ENCODE results near the gene SNAPIN.

SNAPIN gene

GRCh38 chr1:153682730-153683129 lies 24.2 kb downstream of the SNAPIN start:
- H3K9me3 Mint-ChIP-seq: no peaks in the 10 kb centered on the region
- peaks cover 6% of the 10 kb centered on the region for H3K36me3 Mint-ChIP-seq (ENCODE audit: insufficient read depth)
- peaks cover 76 to 92% of the 10 kb centered on the region in 2 donors for H3K27me3 Mint-ChIP-seq
- no peak overlapping the region for H3K27ac Mint-ChIP-seq
- no peak overlapping the region for H3K4me3 Mint-ChIP-seq
- peaks cover 18% of the 10 kb centered on the region in 2 donors for H3K4me1 Mint-ChIP-seq (ENCODE audit: low read depth in 2 of 2)
- ATAC-seq (replicated peaks): no peak
- DNase-seq: no peak

- ATAC-seq (replicated peaks) (no peak), DNase-seq (no peak)
- peaks cover 70 to 92% of the 10 kb centered on the region in 2 donors for H3K27me3 Mint-ChIP-seq
- H3K4me3 Mint-ChIP-seq: no peak overlapping the region
- peaks cover 6% of the 10 kb centered on the region for H3K36me3 Mint-ChIP-seq (ENCODE audit: insufficient read depth)
- H3K27ac Mint-ChIP-seq: no peak overlapping the region
- peaks cover 8% of the 10 kb centered on the region in 2 donors for H3K4me1 Mint-ChIP-seq (ENCODE audit: low read depth in 2 of 2)
- no peaks in the 10 kb centered on the region for H3K9me3 Mint-ChIP-seq
Observed at GRCh38 chr1:153683854-153684253, 25.4 kb downstream of the SNAPIN start.

DNA sequence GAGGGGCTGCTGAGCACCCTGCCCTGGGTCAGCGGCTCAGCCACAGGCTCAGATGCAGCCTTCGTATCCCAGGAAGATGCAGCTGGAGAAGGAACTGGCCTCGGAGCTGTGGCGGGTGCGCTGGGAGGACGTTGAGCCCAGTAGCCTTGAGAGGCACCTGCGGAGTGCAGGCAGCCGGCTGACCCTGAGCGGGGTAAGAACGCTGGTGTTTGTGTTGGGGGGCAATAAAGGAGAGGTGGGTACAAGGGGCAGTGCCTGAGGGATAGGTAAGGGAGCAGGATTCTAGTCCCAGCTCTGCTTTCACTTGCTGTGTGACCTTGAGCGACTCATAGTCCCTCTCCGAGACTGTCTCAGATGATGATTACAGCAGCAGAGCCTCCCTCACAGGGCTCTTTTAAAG lies 26.4 kb downstream of the SNAPIN start:
- H3K9me3 Mint-ChIP-seq: no peaks in the 10 kb centered on the region
- H3K36me3 Mint-ChIP-seq (ENCODE audit: insufficient read depth): peaks cover 6% of the 10 kb centered on the region
- H3K4me1 Mint-ChIP-seq (ENCODE audit: low read depth in 2 of 2): peaks cover 4% of the 10 kb centered on the region in 2 donors
- peaks cover 65 to 86% of the 10 kb centered on the region in 2 donors for H3K27me3 Mint-ChIP-seq
- H3K27ac Mint-ChIP-seq: no peak overlapping the region
- no peak overlapping the region for H3K4me3 Mint-ChIP-seq
- ATAC-seq (replicated peaks): no peak
- no peak for DNase-seq

GRCh38 chr1:153685544-153686340 lies 27.2 kb downstream of the SNAPIN start:
- ATAC-seq (replicated peaks): no peak

DNA sequence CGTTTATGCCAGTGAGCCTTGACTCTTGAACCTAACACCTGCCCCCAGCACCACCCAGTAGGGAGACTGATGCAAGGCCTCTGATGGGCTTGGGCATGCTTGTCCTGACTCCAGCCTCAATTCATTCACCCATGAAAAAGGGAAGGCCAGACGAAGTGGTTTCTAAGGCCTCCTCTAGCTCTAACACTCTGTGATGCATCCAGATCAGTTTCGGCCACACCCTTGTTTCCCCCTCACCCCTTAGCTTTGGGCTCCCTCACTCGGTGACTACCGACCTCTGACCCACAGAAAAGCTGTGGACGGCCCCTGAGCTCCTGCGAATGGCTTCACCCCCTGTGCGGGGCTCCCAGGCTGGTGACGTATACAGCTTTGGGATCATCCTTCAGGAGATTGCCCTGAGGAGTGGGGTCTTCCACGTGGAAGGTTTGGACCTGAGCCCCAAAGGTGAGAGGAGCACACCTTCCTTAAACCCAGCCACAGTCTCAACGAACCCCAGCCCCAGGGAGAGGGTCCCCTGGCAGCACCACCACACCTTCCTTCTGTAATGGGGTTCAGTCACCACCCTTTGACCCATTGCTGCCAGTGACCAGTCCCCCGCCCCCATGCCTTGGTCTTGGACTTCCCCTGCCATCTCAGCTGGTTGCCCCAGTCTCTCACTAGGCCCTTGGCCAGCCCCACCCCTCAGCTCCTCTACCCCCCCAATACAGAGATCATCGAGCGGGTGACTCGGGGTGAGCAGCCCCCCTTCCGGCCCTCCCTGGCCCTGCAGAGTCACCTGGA lies 29.0 kb downstream of the SNAPIN start:
- Mint-ChIP-seq H3K9me3 (no peaks in the 10 kb centered on the region), H3K4me3 (no peak overlapping the region), H3K27ac (no peak overlapping the region), H3K27me3 (peaks cover 38 to 59% of the 10 kb centered on the region in 2 donors), H3K36me3 (ENCODE audit: insufficient read depth) (peaks cover 9% of the 10 kb centered on the region), H3K4me1 (ENCODE audit: low read depth in 2 of 2) (no peaks in the 10 kb centered on the region)
- DNase-seq (no peak), ATAC-seq (replicated peaks) (no peak)

More at GRCh38 chr1:153685544-153686340, 27.2 kb downstream of the SNAPIN start:
- H3K36me3 Mint-ChIP-seq (ENCODE audit: insufficient read depth): peaks cover 9% of the 10 kb centered on the region
- no peaks in the 10 kb centered on the region for H3K9me3 Mint-ChIP-seq
- no peaks in the 10 kb centered on the region for H3K4me1 Mint-ChIP-seq (ENCODE audit: low read depth in 2 of 2)
- H3K4me3 Mint-ChIP-seq: no peak overlapping the region
- H3K27ac Mint-ChIP-seq: no peak overlapping the region
- peaks cover 56 to 77% of the 10 kb centered on the region in 2 donors for H3K27me3 Mint-ChIP-seq
- no peak for DNase-seq

- no peak overlapping the region for H3K27ac Mint-ChIP-seq
- H3K4me1 Mint-ChIP-seq (ENCODE audit: low read depth in 2 of 2): no peaks in the 10 kb centered on the region
- no peak overlapping the region for H3K4me3 Mint-ChIP-seq
- ATAC-seq (replicated peaks) (no peak), DNase-seq (no peak)
- peaks cover 35 to 54% of the 10 kb centered on the region in 2 donors for H3K27me3 Mint-ChIP-seq
- H3K36me3 Mint-ChIP-seq (ENCODE audit: insufficient read depth): peaks cover 9% of the 10 kb centered on the region
- no peaks in the 10 kb centered on the region for H3K9me3 Mint-ChIP-seq
Observed at GRCh38 chr1:153688276-153688675, 29.8 kb downstream of the SNAPIN start.

DNA sequence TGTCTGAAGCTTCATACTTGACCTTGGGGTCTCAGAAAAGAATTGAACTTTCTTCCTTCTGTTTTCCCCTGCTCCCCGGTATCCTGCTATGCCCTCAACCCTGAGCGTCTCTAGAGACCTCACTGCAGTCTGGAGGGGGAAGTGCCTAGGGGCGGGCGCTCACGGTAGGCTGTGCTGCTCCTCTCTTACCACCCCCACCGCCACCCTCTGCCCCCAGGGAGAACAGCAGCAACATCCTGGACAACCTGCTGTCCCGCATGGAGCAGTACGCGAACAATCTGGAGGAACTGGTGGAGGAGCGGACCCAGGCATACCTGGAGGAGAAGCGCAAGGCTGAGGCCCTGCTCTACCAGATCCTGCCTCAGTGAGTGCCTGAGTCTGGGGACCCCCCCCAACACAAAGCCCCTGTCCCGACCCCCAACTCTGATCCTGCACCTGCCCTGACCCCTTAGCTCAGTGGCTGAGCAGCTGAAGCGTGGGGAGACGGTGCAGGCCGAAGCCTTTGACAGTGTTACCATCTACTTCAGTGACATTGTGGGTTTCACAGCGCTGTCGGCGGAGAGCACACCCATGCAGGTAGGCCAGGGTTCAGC lies 30.3 kb downstream of the SNAPIN start:
- ATAC-seq (replicated peaks): no peak
- H3K36me3 Mint-ChIP-seq (ENCODE audit: insufficient read depth): peaks cover 9% of the 10 kb centered on the region
- peaks cover 29 to 53% of the 10 kb centered on the region in 2 donors for H3K27me3 Mint-ChIP-seq
- H3K4me1 Mint-ChIP-seq (ENCODE audit: low read depth in 2 of 2): no peaks in the 10 kb centered on the region
- no peaks in the 10 kb centered on the region for H3K9me3 Mint-ChIP-seq
- no peak for DNase-seq
- H3K4me3 Mint-ChIP-seq: no peak overlapping the region
- no peak overlapping the region for H3K27ac Mint-ChIP-seq

DNA sequence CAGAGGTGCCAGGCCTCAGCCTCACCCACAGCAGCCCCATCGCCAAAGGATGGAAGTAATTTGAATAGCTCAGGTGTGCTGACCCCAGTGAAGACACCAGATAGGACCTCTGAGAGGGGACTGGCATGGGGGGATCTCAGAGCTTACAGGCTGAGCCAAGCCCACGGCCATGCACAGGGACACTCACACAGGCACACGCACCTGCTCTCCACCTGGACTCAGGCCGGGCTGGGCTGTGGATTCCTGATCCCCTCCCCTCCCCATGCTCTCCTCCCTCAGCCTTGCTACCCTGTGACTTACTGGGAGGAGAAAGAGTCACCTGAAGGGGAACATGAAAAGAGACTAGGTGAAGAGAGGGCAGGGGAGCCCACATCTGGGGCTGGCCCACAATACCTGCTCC lies 35.0 kb downstream of the SNAPIN start:
- Mint-ChIP-seq H3K36me3 (ENCODE audit: insufficient read depth) (peaks cover 4% of the 10 kb centered on the region), H3K9me3 (no peaks in the 10 kb centered on the region), H3K27ac (peak overlapping the region in 1 of 2 donors; percentile 45), H3K27me3 (peaks cover 4 to 24% of the 10 kb centered on the region in 2 donors), H3K4me1 (ENCODE audit: low read depth in 2 of 2) (no peaks in the 10 kb centered on the region), H3K4me3 (no peak overlapping the region)
- DNase-seq (no peak), ATAC-seq (replicated peaks) (no peak)

- no peak for DNase-seq
- H3K9me3 Mint-ChIP-seq: no peaks in the 10 kb centered on the region
- no peaks in the 10 kb centered on the region for H3K4me1 Mint-ChIP-seq (ENCODE audit: low read depth in 2 of 2)
- peaks cover 3% of the 10 kb centered on the region for H3K36me3 Mint-ChIP-seq (ENCODE audit: insufficient read depth)
- no peak overlapping the region for H3K4me3 Mint-ChIP-seq
- ATAC-seq (replicated peaks): no peak
- peaks cover 0 to 17% of the 10 kb centered on the region in 2 donors for H3K27me3 Mint-ChIP-seq
- H3K27ac Mint-ChIP-seq: no peak overlapping the region
Observed at GRCh38 chr1:153696741-153697140, 38.2 kb downstream of the SNAPIN start.

DNA sequence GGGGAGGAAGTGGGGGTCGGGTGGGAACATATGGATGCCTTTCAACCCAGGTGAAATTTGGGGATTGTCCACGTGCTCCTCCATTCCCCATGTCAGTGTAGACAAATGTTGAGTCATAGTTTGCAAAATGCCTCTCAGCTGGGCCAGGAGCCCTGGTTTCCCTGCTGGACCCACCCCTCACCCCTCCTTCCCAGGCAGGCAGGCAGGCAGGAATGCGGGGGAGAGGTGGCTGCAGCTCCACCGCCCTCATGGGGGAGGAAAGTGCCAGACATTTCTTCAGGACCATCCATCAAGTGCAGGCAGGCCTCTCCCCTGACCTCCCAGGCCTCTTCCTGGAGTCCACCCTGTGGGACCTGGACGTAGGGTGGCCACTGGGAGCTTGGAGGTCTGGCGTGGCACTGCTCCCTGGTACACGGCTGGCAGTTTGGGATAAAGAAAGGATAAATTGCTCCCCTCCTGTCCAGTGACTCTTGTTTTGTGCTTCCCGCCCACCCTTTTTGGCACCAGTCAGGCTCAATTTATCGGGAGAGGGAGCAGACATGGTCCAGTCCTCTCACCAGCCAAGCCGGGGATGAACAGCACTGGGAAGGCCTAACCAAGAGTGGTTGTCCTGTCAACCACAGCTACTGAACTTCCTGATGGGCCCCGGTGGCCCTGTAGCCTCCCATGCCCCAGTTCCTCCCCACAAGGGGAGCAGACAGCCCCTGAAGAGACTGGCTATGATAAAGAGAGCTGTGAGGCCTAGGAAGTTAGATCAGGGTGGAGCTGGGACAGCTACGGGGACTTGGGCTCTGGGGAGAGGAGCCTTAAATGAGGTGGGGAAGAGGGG lies 38.9 kb downstream of the SNAPIN start:
- no peaks in the 10 kb centered on the region for H3K4me1 Mint-ChIP-seq (ENCODE audit: low read depth in 2 of 2)
- H3K9me3 Mint-ChIP-seq: no peaks in the 10 kb centered on the region
- no peak for ATAC-seq (replicated peaks)
- peaks cover 3% of the 10 kb centered on the region for H3K36me3 Mint-ChIP-seq (ENCODE audit: insufficient read depth)
- no peak overlapping the region for H3K4me3 Mint-ChIP-seq
- DNase-seq: no peak
- H3K27me3 Mint-ChIP-seq: peaks cover 0 to 17% of the 10 kb centered on the region in 2 donors
- H3K27ac Mint-ChIP-seq: peak overlapping the region in 1 of 2 donors; percentile 59

GRCh38 chr1:153698020-153698922 lies 39.8 kb downstream of the SNAPIN start:
- Mint-ChIP-seq H3K27me3 (peaks cover 0 to 15% of the 10 kb centered on the region in 2 donors), H3K4me1 (ENCODE audit: low read depth in 2 of 2) (no peaks in the 10 kb centered on the region), H3K4me3 (no peak overlapping the region), H3K27ac (peak overlapping the region in 1 of 2 donors; percentile 59), H3K9me3 (no peaks in the 10 kb centered on the region), H3K36me3 (ENCODE audit: insufficient read depth) (peaks cover 3% of the 10 kb centered on the region)
- ATAC-seq (replicated peaks) (no peak), DNase-seq (no peak)

All from effector memory CD8-positive, alpha-beta T cell (primary cell).